IMR-90 (cell line): ENCODE results near the gene NTM. TPM values are rescaled to one million over a fixed set of nuclear protein-coding genes. Genes with fewer than 3 reads are reported as not detected.

ENCODE experiments used
- ATAC-seq: fragments of 200-7000 bp; cut with Tn5 transposase; 2 replicates; pipeline ENCODE4 v1.9.1; 2020; ENCODE audit warnings: low read depth, mild to moderate bottlenecking, moderate library complexity
- BruUV-seq: library from RNA; stranded (reverse); fragments of 400-500 nt; replicated peaks from 2 replicates; lab custom pipeline; 2021; lab: Mats Ljungman, UMichigan
- CTCF ChIA-PET: fragments of 300-600 bp; formaldehyde crosslinking; extraction: SDS; loops from one replicate; lab custom pipeline; 2021; ENCODE audit warnings: antibody characterized with exemption; lab: Yijun Ruan, JAX
- POLR2A ChIA-PET: fragments of 300-600 bp; sonication (Branson Sonifier 250); formaldehyde crosslinking; loops from one replicate; lab custom pipeline; 2022; ENCODE audit warnings: antibody characterized with exemption; ENCODE audit not compliant: unreplicated experiment; lab: Charles Lee
- DNase-seq: peaks from one replicate; pipeline ENCODE4 v3.0.0; 2013
- H2AFZ ChIP-seq: replicated peaks from 2 replicates; pipeline ENCODE3; 2013; ENCODE audit warnings: low read length, mild to moderate bottlenecking; ENCODE audit not compliant: poor library complexity
- H2AK5ac ChIP-seq: 2 replicates; pipeline ENCODE4 v1.6.1; 2013; ENCODE audit warnings: low read depth, low read length, inconsistent platforms
- H2AK9ac ChIP-seq: replicated peaks from 2 replicates; pipeline ENCODE3; 2013; ENCODE audit warnings: mild to moderate bottlenecking, low read depth, low read length, moderate library complexity; ENCODE audit not compliant: poor library complexity
- H2BK120ac ChIP-seq: 2 replicates; pipeline ENCODE4 v1.6.1; 2013; ENCODE audit warnings: low read depth, low read length, inconsistent platforms
- H2BK15ac ChIP-seq: 3 replicates; pipeline ENCODE4 v1.6.1; 2013; ENCODE audit warnings: low read depth, low read length, inconsistent platforms
- H2BK20ac ChIP-seq: 2 replicates; pipeline ENCODE4 v1.6.1; 2013; ENCODE audit warnings: low read depth, mild to moderate bottlenecking, inconsistent platforms, low read length, moderate library complexity
- H2BK5ac ChIP-seq: 2 replicates; pipeline ENCODE4 v1.6.1; 2013; ENCODE audit warnings: mild to moderate bottlenecking, low read depth, low read length, inconsistent platforms; ENCODE audit not compliant: poor library complexity, severe bottlenecking
- H3K14ac ChIP-seq: replicated peaks from 2 replicates; pipeline ENCODE4 v1.6.1; 2013; ENCODE audit warnings: low read depth, low read length, inconsistent platforms
- H3K18ac ChIP-seq: 2 replicates; pipeline ENCODE4 v1.6.1; 2013; ENCODE audit warnings: low read depth, low read length, control low read depth
- H3K23ac ChIP-seq: 2 replicates; pipeline ENCODE4 v1.6.1; 2013; ENCODE audit warnings: low read depth, low read length, inconsistent platforms
- H3K27ac ChIP-seq: 2 replicates; pipeline ENCODE4 v1.5.1; 2013; ENCODE audit warnings: mild to moderate bottlenecking, control low read depth, low read length; ENCODE audit not compliant: insufficient read depth
- H3K27me3 ChIP-seq: 2 replicates; pipeline ENCODE4 v1.6.1; 2013; ENCODE audit warnings: low read length; ENCODE audit not compliant: control insufficient read depth, insufficient read depth
- H3K36me3 ChIP-seq: 2 replicates; pipeline ENCODE4 v1.6.1; 2013; ENCODE audit warnings: low read length, mixed read lengths; ENCODE audit not compliant: control insufficient read depth, insufficient read depth
- H3K4ac ChIP-seq: 2 replicates; pipeline ENCODE4 v1.6.1; 2013; ENCODE audit warnings: low read depth, low read length, inconsistent platforms
- H3K4me1 ChIP-seq: 2 replicates; pipeline ENCODE4 v1.6.1; 2013; ENCODE audit warnings: low read length, mixed read lengths; ENCODE audit not compliant: control insufficient read depth, insufficient read depth
- H3K4me2 ChIP-seq: 2 replicates; pipeline ENCODE4 v1.6.1; 2013; ENCODE audit warnings: low read depth, mild to moderate bottlenecking, control low read depth, low read length, moderate library complexity
- H3K4me3 ChIP-seq: 2 replicates; pipeline ENCODE4 v1.5.1; 2013; ENCODE audit warnings: low read depth, mild to moderate bottlenecking, control low read depth, low read length, moderate library complexity; ENCODE audit not compliant: insufficient read depth
- H3K56ac ChIP-seq: 2 replicates; pipeline ENCODE4 v1.6.1; 2013; ENCODE audit warnings: low read length, inconsistent platforms; ENCODE audit not compliant: insufficient read depth; ENCODE audit errors: extremely low read depth
- H3K79me1 ChIP-seq, 2 experiments: 2 replicates each; pipeline ENCODE4 v1.6.1; 2013; ENCODE audit warnings: low read length in 2 of 2, inconsistent platforms in 1 of 2, low read depth in 1 of 2
- H3K9ac ChIP-seq: 2 replicates; pipeline ENCODE4 v1.6.1; 2013; ENCODE audit warnings: low read depth, low read length, control low read depth
- H3K9me1 ChIP-seq: 2 replicates; pipeline ENCODE4 v1.6.1; 2013; ENCODE audit warnings: low read length, inconsistent platforms; ENCODE audit not compliant: insufficient read depth
- H3K9me3 ChIP-seq: 2 replicates; pipeline ENCODE4 v1.6.1; 2013; ENCODE audit warnings: low read length; ENCODE audit not compliant: control insufficient read depth, insufficient read depth
- H4K20me1 ChIP-seq: 2 replicates; pipeline ENCODE4 v1.6.1; 2013; ENCODE audit warnings: low read length, inconsistent platforms; ENCODE audit not compliant: insufficient read depth
- H4K5ac ChIP-seq: 2 replicates; pipeline ENCODE4 v1.6.1; 2013; ENCODE audit warnings: mild to moderate bottlenecking, low read depth, low read length, control low read depth
- H4K8ac ChIP-seq, 2 experiments: 2 replicates each; pipeline ENCODE4 v1.6.1; 2013; ENCODE audit warnings: low read depth in 2 of 2, low read length in 2 of 2, control low read depth in 1 of 2, inconsistent platforms in 1 of 2
- H4K91ac ChIP-seq: 2 replicates; pipeline ENCODE4 v1.6.1; 2013; ENCODE audit warnings: low read depth, low read length, inconsistent platforms; ENCODE audit not compliant: insufficient read depth
- CEBPB ChIP-seq: IDR thresholded peaks from 2 replicates; pipeline ENCODE4 v1.6.1; 2012; ENCODE audit warnings: low read depth, low read length, improper control_type of control experiment
- RAD21 ChIP-seq: IDR thresholded peaks from 2 replicates; pipeline ENCODE4 v1.6.1; 2012; ENCODE audit warnings: low read length, improper control_type of control experiment
- WGBS, 2 experiments: methylation state at CpG; one replicate each; pipeline versions ENCODE4 v1.1.5 to v1.1.7; 2013; ENCODE audit warnings: missing lambda C conversion rate in 2 of 2; ENCODE audit not compliant: insufficient read length in 1 of 2; ENCODE audit errors: extremely low coverage in 2 of 2; 5-methylcytosine and 5-hydroxymethylcytosine counted together
- dilution Hi-C: fragments of 300-500 bp; cut with HindIII; formaldehyde crosslinking; loops from one replicate; pipeline ENCODE4 v1.14.3; 2018; ENCODE audit warnings: low sequenced_read_pairs; ENCODE audit not compliant: unreplicated experiment
- in situ Hi-C: fragments of 300-500 bp; cut with MboI; formaldehyde crosslinking; loops from 3 replicates; pipeline ENCODE4 v1.14.3; 2019; ENCODE audit warnings: low sequenced_read_pairs, inconsistent platforms, mixed read lengths
- intact Hi-C: fragments of 100-400 bp; cut with micrococcal nuclease; formaldehyde crosslinking; loops from 2 replicates; pipeline ENCODE4 v1.10.0; 2022
- polyA plus RNA-seq, 3 experiments: library from polyadenylated mRNA; depleted of rRNA; stranded (reverse); fragments of >200 nt; gene quantifications; 2 replicates each; pipeline ENCODE4 v1.2.3, GENCODE V29; 2012; ENCODE audit warnings: low replicate concordance in 1 of 3
- total RNA-seq: library from RNA; depleted of rRNA; stranded (reverse); fragments of >200 nt; gene quantifications from 2 replicates; pipeline ENCODE4 v1.2.3, GENCODE V29; 2012
- TF ChIP-seq, protein P1 (sequence below): fragments of 150-350 bp; IDR thresholded peaks from 2 replicates; pipeline ENCODE4 v1.6.1; 2017; ENCODE audit warnings: mild to moderate bottlenecking, antibody characterized with exemption, low read length, low read depth
- TF ChIP-seq, protein P2 (sequence below): fragments of 150-350 bp; IDR thresholded peaks from 2 replicates; pipeline ENCODE4 v1.6.1; 2016; ENCODE audit warnings: low read depth, mild to moderate bottlenecking, low read length, moderate library complexity, borderline replicate concordance

NTM gene
- total and polyA plus RNA-seq, 2 of the 4 experiments (the other 2 are of a cell fraction) = 19.5 to 25.5 TPM

GRCh38 chr11:132286106-132286505 is 915.7 kb downstream of the NTM start:
- Histone ChIP-seq H2BK15ac (no peak overlapping the region), H2BK5ac (no peak overlapping the region), H3K4me1 (no peaks in the 10 kb centered on the region), H3K56ac (no peak overlapping the region), H3K4me2 (no peak overlapping the region), H2AK5ac (no peak overlapping the region), H3K4me3 (no peak overlapping the region), H3K9me1 (peaks cover 5% of the 10 kb centered on the region; the same call in 1 of the 2 replicates), H3K9me3 (no peaks in the 10 kb centered on the region), H3K14ac (no peak overlapping the region), H4K8ac (no peak overlapping the region), H3K36me3 (no peaks in the 10 kb centered on the region), H2AFZ (no peak overlapping the region), H2BK120ac (no peak overlapping the region), H3K18ac (no peak overlapping the region), H3K9ac (no peak overlapping the region), H3K79me1 (no peaks in the 10 kb centered on the region; a peak in 1 of 4 replicates), H4K5ac (no peak overlapping the region), H3K27ac (no peak overlapping the region), H3K4ac (no peak overlapping the region), H3K27me3 (no peaks in the 10 kb centered on the region), H2BK20ac (no peak overlapping the region), H2AK9ac (no peak overlapping the region), H3K23ac (no peak overlapping the region), H4K20me1 (no peaks in the 10 kb centered on the region), H4K91ac (no peak overlapping the region)
- in situ Hi-C loops = no loop called here
- WGBS, 2 experiments = 63% methylated on average over 1 of the region's 3 CpGs; no CpG with 5 or more reads in 1 of the 2 experiments
- ChIA-PET POLR2A (no interaction called here), CTCF (no interaction called here)
- ATAC-seq (no peak), DNase-seq (no peak)
- dilution Hi-C loops = no loop called here
- intact Hi-C loops = no loop called here
- TF ChIP-seq CEBPB (no peak), RAD21 (no peak)
- TF ChIP-seq, protein P1, sequence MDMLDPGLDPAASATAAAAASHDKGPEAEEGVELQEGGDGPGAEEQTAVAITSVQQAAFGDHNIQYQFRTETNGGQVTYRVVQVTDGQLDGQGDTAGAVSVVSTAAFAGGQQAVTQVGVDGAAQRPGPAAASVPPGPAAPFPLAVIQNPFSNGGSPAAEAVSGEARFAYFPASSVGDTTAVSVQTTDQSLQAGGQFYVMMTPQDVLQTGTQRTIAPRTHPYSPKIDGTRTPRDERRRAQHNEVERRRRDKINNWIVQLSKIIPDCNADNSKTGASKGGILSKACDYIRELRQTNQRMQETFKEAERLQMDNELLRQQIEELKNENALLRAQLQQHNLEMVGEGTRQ = no peak
- TF ChIP-seq, protein P2, sequence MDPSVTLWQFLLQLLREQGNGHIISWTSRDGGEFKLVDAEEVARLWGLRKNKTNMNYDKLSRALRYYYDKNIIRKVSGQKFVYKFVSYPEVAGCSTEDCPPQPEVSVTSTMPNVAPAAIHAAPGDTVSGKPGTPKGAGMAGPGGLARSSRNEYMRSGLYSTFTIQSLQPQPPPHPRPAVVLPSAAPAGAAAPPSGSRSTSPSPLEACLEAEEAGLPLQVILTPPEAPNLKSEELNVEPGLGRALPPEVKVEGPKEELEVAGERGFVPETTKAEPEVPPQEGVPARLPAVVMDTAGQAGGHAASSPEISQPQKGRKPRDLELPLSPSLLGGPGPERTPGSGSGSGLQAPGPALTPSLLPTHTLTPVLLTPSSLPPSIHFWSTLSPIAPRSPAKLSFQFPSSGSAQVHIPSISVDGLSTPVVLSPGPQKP = no peak
- BruUV-seq = no TSS peak
